ENCODE data around the gene CAMK2A. TPM values are rescaled to one million over a fixed set of nuclear protein-coding genes. Genes with fewer than 3 reads are reported as not detected.

CAMK2A gene
- polyA plus RNA-seq, 1 experiment = 0.37 TPM

GRCh38 chr5:150227036-150227435 lies 62.5 kb downstream of the CAMK2A start:
- H3K27ac ChIP-seq (ENCODE audit: low read depth, low read length) = no peak overlapping the region
- H3K4me3 ChIP-seq (ENCODE audit: low read depth, low read length) = no peak overlapping the region
- no peak for DNase-seq (ENCODE audit: low read depth, low spot score)
- ChIA-PET POLR2A (interaction anchor here (0.6 kb wide), 1 partner anchor 184 kb away, joined by 8 read pairs; no protein-coding TSS in a partner anchor), CTCF (interaction anchor here (0.6 to 1.9 kb wide), 5 partner anchors 8 to 125 kb away, joined by 3 to 5 read pairs (median 3); no protein-coding TSS in a partner anchor)
- H3K27me3 ChIP-seq (ENCODE audit: control insufficient read depth, insufficient read depth, low read length) = no peaks in the 10 kb centered on the region
- no peak for TF ChIP-seq CTCF (IDR thresholded peaks at IDR 0.05; ENCODE audit: low read depth, low read length)
- no peaks in the 10 kb centered on the region; the same call in 1 of the 2 replicates for H3K9me3 ChIP-seq (ENCODE audit: control insufficient read depth, insufficient read depth, low read length)

DNA sequence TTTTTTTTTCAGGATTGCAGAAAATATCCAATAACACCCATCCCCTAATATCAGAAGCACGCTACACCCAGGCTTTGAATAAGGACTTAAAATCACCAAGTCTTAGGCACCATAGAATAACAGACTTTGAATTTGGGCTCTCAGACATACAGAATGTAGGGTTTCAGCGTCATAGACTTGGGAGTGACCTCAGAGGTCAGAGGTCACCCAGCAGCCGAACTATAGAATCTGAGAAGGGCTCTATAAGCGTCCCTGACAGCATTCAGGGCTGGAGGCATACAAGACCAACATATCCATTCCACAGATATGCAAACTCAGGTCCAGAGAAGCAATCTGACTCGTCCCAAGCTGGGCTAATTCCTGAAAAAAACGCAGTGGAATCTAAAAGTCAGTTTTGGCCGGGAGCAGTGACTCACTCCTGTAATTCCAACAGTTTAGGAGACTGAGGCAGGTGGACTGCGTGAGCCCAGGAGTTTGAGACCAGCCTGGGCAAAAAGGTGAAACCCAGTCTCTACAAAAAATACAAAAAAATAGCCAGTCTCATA lies 65.0 kb downstream of the CAMK2A start:
- H3K4me3 ChIP-seq (ENCODE audit: low read depth, low read length) = no peak overlapping the region
- TF ChIP-seq CTCF (IDR thresholded peaks at IDR 0.05; ENCODE audit: low read depth, low read length) = no peak
- DNase-seq (ENCODE audit: low read depth, low spot score) = no peak
- no peaks in the 10 kb centered on the region; the same call in 1 of the 2 replicates for H3K9me3 ChIP-seq (ENCODE audit: control insufficient read depth, insufficient read depth, low read length)
- H3K27ac ChIP-seq (ENCODE audit: low read depth, low read length) = no peak overlapping the region
- ChIA-PET POLR2A (no interaction called here), CTCF (interaction anchor here (0.8 to 1.1 kb wide), 2 partner anchors 22 to 95 kb away, joined by 3 read pairs; no protein-coding TSS in a partner anchor)
- no peaks in the 10 kb centered on the region for H3K27me3 ChIP-seq (ENCODE audit: control insufficient read depth, insufficient read depth, low read length)

DNA sequence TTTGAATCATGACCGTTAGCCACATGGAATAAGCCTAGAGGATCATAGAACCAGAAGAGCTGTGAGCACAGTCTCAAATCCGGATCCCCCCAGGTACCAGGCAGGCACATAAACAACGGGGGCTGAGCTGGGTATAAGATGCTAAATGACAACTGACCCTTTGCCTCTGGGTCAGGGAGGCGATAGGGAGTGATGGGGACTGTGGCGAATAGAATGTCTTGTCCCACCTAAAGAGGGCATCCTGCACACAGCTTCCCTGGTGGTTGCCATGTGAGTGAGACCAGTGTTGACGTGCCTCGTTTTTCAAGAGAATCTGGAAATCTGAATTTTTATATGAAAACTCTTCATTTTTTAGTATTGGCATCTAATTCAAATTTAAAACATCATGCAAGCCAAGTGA lies 66.1 kb downstream of the CAMK2A start:
- ChIA-PET POLR2A (no interaction called here), CTCF (interaction anchor here (1.1 kb wide), 1 partner anchor 94 kb away, joined by 3 read pairs; no protein-coding TSS in a partner anchor)
- Histone ChIP-seq H3K27ac (ENCODE audit: low read depth, low read length) (no peak overlapping the region), H3K27me3 (ENCODE audit: control insufficient read depth, insufficient read depth, low read length) (no peaks in the 10 kb centered on the region), H3K9me3 (ENCODE audit: control insufficient read depth, insufficient read depth, low read length) (no peaks in the 10 kb centered on the region; the same call in 1 of the 2 replicates), H3K4me3 (ENCODE audit: low read depth, low read length) (no peak overlapping the region)
- TF ChIP-seq CTCF (IDR thresholded peaks at IDR 0.05; ENCODE audit: low read depth, low read length) = no peak
- no peak for DNase-seq (ENCODE audit: low read depth, low spot score)

- no peaks in the 10 kb centered on the region; the same call in 1 of the 2 replicates for H3K9me3 ChIP-seq (ENCODE audit: control insufficient read depth, insufficient read depth, low read length)
- no peak for DNase-seq (ENCODE audit: low read depth, low spot score)
- CTCF ChIA-PET = no interaction called here
- H3K27ac ChIP-seq (ENCODE audit: low read depth, low read length) = no peak overlapping the region
- POLR2A ChIA-PET = no interaction called here
- no peak overlapping the region for H3K4me3 ChIP-seq (ENCODE audit: low read depth, low read length)
- no peak for TF ChIP-seq CTCF (IDR thresholded peaks at IDR 0.05; ENCODE audit: low read depth, low read length)
- H3K27me3 ChIP-seq (ENCODE audit: control insufficient read depth, insufficient read depth, low read length) = no peaks in the 10 kb centered on the region
Observed at GRCh38 chr5:150222906-150223305, 66.7 kb downstream of the CAMK2A start.

DNA sequence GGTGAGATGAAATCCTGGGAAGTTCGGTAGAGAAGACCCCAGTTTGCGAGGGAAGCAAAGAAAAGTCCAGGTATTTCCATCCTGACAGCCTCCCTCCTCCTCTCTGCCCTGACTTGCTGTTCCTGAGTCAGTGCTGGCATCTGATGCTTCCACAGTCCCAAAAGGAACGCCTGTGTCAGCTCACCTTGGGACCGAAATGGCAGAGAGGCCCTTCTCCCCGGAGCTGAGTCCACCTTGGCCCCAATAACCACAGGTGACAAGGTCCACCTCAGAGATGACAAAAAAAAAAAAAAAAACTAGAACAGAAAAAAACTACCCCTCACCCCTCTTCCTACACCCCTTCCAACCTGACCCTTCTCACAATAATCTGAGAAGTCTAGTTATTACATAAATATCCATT lies 68.1 kb downstream of the CAMK2A start:
- H3K27ac ChIP-seq (ENCODE audit: low read depth, low read length) = no peak overlapping the region
- H3K4me3 ChIP-seq (ENCODE audit: low read depth, low read length) = no peak overlapping the region
- ChIA-PET POLR2A (no interaction called here), CTCF (no interaction called here)
- DNase-seq (ENCODE audit: low read depth, low spot score) = no peak
- H3K9me3 ChIP-seq (ENCODE audit: control insufficient read depth, insufficient read depth, low read length) = no peaks in the 10 kb centered on the region; the same call in 1 of the 2 replicates
- no peak for TF ChIP-seq CTCF (IDR thresholded peaks at IDR 0.05; ENCODE audit: low read depth, low read length)
- H3K27me3 ChIP-seq (ENCODE audit: control insufficient read depth, insufficient read depth, low read length) = no peaks in the 10 kb centered on the region

All from AG04450 (cell line).